GM19463 (cell line): Measurements from ENCODE around the gene GH2.

ENCODE experiments used
- ATAC-seq: cut with Tn5 transposase; IDR thresholded peaks from one replicate; pipeline ENCODE4 v1.9.1; 2021; ENCODE audit warnings: mild to moderate bottlenecking, moderate library complexity; ENCODE audit not compliant: unreplicated experiment

GH2 gene

DNA sequence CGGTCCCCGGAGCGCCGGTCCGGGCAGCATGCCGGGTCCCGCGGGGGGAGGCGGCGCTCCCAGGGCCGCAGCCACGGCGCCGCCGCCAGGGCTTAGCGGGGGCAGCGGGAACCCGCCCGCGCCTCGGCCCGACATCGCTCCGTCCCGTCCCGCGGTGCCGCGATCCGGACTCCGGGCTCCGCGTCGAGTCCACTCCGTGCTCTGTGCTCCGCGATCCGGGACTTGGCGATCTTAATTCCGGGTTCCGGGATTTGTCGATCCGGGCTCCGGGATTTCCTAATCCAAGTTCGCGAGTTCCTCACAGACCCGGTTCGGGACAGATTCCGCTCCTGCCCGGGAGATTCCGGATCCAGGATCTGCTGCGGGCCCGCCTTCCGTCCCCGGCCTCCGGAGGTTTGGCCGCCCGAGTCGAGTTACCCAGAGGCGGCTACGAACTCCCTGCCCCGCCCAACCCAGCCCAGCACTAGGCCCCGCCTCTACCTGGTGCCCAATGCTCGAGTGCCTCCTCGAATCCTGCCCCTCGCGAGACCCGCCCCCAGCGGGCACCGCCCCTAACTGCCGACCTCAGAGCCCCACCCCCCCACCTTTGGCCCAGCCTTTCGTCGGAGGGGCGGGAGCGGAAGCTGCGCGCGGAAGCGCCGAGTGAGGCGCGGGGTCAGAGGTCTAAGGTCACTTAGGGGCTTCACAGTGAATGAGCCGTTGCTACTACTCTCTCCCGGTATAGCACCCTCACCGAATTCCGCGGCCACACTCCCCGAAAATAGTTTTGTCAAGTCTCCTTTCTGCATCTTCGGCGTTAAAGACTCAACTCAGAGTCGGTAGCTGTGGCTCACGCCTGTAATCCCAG, 39.0 kb downstream of the GH2 start, which contains the start of gene SMARCD2:
Gene SMARCD2, minus strand, starts transcription at position 146 of the 847 bp plus-strand sequence. Its CDS starts 11 bp downstream, at position 135.
- ATAC-seq: peak; percentile 81

DNA sequence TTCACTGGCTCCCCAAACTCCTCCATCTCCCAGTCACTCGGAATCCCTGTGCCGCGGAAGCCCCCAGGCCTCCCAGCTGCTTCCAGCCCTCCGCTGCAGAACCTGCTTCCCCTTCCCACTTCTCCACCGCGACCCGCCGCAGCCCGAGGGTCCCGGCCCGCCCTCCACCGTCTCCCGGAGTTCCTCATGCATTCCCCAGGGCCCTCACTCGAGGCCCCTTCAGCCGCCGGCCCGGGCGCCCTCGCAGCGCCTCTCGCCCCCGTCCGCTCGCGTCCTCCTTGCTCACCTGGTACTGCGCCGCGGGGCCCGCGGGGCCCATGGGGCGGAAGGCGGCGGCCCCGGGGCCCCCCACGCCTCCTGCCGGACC, 39.6 kb downstream of the GH2 start:
- peak; percentile 36 for ATAC-seq

DNA sequence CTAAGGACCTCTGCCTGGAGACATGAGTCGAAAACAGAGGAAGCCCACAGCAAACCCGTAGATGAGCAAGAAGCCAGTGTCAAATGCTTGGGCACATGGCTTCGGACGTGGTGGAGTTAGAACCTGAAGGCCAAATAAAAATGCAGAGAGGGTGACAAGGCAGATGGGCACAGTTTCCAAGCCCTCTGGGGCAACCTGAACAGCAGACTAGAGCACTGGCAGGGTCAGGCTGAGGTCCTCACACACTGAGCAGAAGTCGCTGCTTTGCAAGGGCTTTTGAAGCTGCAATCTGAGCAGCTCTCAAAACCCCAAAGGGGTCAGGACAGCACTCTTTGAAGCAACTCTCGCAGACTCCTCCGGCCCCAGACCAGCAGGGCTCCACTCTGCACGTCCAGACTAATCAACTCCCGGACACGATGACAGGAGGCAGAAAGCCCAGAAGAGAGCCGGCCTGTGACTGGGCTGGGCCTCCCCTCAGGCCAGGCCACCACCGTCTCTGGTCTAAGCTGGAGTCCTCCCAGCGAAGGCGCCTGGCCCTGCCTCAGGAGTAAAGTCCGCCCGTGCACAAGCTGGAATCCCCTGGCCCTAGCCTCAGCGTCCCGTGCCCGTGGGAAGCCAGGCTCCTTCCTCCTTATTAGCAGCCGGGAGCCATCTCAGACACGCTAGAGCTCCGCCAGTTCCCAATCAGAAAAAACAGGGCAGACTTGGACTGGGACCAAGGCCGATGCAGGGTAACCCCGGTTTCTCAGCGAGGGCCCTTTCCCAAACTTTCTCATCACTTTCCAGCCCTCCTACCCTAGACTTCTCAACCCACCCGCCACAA, 40.2 kb downstream of the GH2 start:
- ATAC-seq: no peak

DNA sequence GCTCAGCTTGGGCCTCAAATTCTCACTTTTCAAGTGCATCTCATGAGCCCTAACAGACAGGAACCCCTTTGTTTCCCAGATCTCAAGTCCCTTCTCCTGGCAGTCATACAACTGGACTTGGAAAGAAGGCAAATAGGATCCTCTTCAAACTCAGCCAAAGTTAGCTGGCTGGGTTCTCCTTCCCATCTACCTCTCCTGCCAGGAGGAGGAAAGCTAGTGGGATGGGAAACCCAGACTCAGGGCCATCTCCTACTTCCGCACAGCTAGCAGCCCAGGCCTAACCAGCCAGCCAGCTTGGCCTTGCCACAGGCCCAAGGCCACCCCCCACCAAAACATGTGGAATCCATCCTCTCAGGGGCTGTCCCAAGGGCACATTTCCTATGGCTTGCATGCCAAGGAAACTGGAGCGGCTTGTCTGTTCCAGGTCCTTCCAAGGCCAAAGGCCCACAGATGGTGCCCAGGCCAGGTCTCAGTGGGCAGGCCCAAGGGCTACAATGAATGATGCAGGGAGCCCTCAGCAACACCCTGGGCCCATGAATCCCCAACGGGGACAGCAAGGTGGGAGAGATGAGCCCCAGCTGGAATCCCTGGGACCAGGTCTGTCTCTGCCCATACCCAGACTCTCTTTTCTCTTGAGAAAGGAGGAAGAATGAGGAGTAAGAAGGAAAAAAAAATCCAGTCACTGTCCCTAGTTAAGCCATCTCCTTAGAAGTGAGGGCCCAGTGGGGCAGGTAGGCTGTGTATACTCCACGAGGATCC, 41.0 kb downstream of the GH2 start:
- no peak for ATAC-seq

DNA sequence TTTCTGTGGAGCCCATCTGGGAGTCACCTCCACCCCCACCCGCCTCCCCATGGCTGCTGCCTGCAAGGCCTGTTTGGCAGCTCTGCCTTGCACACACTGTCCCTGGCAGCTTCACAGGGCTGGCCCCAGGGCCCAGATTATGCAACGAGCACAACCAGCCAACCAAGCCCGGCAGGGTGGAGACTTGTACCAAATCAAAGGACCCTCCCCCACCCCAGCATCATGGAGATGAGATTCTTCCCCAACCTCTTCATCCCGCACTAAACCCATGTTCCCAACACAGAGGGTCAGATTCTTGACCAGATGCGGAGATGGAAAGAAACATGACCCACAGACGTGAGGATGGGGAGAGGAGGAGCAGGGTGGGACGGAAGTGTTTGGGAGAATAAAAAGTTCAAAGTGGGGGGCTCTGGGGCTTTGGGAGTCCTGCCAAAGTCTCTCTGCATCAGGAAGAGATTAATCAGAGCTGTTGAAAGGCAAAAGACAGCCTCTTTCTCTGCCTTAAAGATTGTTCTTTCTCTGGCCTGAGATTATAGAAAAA, 43.0 kb downstream of the GH2 start:
- no peak for ATAC-seq

DNA sequence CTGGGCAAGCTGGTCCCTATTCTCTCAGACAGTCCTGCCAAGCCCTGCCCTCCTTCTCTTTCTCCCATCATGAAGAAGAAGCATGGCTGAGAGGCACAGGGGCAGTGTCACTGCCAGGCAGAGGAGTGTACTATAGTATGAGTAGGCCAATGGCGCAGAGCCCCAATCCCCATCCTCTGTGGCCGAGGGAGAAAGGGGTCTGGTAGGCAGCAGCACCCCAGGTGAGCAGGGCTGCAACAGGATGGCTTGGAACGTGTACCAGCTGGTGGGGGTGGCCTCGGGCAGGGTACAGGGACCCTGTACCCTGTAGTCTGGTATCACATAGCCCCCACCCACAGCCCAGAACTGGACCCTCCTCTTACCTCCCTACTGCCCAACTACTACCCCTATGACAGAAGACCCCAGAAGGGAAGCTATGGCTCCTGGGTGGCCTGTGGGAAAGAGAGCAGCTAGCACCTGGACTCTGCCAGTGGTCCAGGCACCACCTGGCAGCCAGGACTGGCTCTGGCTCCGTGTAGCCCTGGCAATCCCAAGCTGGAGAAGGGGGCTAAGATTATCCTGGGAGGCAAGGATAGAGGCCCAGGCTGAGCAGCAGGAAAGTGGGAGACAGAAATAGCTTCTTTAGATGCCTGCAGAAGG, 43.7 kb downstream of the GH2 start:
- ATAC-seq: no peak

DNA sequence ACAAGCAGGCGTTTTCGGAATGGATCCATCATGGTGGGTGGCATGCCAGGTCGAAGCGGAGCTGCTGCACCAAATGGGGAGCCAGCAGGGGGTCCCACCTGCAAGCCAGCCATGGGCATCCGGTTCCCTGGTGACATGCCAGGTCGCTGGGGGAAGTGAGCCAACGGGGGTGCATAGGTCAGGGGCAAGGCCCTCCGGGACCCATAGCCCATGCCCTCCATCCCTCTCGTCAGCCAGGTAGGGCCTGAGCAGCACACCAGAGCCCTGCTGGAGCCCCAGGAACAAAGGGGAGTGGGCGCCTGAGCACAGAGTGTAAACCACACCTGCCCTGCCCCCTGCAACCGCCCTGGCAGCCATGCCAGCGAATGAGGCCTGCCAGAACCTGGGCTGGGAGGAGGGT, 44.3 kb downstream of the GH2 start:
- ATAC-seq: no peak

DNA sequence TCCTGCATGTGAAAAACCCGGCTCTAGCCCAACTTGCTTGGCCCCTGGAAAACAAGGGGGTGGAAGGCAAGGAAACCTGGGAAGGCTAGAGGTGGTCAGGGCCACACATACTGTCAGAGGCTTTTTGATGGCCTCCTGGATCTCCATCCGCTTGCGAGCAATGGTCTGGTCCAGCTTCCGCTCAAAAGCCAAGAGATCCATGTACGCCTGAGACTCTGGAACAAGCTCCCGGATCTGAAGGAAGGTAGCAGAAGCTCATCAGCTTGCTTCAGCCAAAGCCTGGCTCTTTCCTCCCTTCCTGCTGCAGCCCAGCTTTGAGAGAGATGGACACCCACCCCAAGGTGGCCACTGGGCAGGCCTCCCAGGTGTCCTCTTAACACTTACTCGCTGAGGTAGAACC, 44.9 kb downstream of the GH2 start:
- ATAC-seq: no peak

DNA sequence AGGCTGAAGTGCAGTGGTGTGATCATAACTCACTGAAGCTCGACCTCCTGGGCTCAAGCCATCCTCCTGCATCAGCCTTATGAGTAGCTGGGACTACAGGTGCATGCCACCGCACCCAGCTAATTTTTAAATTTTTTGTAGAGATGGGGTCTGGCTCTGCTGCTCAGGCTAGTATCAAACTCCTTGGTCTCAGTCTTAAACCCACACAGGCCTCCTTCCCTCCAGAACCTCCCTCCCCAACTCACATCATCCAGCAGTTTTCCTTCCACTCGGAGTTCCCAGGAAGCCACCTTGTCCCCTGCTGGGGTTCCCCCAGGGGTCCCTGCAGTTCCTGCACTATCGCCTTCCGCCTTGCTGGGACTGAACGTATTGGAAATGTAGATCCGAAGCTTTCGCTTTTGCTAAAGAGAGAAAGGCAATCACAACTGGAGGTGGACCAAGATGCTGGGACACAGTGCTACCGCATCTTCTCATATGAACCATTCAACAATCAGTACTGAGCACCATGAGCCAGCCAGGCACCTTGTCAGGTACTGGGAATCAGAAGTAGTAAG, 46.5 kb downstream of the GH2 start:
- ATAC-seq: no peak

DNA sequence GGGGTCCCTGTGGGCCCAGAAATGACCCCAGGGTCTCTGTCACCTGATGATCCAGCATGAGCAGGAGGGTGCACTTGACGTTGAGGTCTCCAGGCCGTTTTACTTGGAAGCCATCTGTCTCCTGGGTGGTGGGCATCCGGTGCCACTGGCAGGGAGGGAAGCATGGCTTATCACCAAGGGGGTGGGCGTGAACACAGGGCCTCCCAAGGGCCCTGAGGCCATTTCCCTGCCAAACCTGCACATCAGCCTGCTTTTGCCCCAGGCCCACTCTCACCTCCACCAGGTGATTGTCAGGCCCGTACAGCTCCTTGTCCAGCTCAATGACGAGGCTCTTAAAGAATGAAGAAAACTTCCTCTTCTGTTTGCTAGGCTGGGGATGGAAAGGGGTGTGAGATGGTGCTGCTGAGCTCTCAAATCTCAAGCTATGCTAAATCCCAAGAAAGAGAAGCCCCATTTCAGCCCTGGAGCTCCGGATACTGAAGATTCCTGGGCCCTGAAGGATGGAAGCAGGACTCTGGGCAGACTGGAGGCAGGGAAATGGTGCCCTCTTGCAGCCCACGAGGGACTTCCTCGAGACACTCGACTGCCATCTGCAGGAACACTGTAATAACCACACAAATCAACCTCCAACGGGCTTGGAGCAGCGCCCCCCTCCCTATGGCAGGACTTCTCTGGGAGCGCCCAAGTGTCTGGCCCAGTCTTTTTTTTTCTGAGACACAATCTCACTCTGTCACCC, 47.1 kb downstream of the GH2 start:
- ATAC-seq: peak; percentile 62

DNA sequence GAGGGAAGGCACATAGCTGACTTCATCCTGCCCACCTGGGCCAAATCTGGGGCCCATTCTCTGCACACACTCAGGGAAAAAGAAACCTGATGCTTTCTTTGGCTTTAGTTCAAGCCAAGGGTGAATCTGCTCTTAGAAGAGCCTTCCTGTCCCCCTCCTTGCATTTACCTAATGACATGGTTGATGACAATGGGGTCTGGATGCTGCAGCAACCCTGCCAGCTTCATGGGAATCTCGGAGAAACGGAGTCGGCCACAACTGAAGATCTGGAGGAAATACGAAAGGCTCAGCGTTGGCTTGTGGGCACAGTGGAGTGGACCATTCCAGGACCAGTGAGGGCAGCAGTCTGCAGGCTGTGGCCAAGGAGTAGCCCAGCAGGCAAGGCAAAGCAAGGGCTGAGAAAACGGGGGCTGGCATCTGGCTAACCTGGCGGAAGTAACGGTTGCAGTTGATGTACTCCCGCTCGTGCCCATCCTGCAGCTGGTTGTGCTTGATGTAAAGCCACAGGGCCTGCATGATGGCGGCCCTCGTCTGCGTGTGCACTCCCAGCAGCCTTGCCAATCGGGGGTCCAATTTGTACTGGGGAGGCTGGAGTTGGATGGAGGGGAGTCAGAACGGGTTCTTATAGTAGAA, 47.9 kb downstream of the GH2 start:
- ATAC-seq: no peak

DNA sequence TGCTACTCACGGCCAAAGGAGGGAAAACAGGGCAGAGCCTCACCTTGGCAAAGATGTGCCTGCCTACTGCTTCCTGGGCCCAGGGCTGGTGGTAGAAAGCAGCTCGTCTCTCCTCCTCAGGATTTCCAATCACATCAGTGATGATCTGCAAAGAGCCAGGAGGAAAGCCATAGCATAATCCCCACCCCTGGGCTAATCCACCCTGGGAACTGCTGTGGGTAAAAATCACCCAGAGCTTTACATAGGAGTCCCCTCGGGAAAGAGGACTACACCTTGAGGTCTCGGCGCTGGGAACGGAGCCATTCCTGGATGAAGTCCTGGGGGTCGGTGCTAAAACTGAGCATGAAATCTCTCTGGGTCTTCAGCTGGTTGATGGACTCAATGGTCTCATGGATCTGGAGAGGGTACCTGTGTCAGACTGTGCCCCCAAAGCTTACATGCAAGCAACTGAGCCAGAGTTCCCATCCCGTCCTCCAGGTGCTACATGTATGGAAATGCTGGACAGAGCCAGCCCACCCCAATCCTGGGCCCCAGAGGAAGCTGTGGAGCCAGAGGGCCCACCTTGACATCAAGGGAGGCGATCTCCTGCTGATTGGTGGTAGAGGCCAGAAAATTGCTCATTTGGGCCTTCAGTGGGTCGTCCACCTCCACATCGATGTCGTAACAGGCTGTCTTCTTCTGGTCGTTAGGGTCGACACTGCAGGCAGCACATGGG, 48.6 kb downstream of the GH2 start:
- no peak for ATAC-seq

DNA sequence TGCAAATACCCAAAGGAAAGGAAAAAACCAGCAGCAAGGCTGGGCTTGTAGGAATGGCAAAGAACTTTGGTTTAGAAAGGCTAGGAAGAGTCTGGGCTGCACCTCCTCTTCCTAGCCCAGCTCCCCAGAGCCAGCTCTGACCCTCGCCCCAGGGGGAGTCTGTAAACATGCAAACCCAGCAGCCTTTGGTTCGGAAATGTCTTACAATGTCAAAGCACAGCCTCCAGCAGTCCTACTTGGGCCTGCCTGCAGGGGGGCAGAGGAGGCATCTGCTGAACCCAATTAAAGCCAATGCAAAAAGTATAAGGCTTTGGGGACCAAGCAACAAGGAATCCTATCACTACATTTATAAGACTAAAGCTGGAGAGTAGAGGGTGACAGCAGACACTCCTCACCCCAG, 49.3 kb downstream of the GH2 start:
- no peak for ATAC-seq

DNA sequence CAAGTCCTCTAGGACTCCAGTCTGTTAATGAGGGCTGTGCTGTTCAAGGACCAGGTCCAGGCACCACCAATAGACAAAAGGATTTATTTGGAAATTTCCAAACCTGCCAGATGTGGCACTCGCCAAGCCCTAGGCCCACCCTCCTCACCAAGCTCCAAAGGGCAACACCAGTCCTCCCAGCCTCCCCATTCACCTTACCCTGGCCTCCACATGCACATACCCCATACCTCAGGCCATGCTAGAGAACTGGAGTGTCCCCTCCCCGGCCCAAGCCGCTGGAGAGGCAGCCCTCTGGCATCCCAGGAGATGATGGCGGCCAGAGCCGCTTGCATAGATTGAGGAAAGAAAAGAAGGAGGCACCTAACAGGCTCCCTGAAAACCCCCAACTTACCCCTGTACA, 49.7 kb downstream of the GH2 start:
- ATAC-seq: no peak

DNA sequence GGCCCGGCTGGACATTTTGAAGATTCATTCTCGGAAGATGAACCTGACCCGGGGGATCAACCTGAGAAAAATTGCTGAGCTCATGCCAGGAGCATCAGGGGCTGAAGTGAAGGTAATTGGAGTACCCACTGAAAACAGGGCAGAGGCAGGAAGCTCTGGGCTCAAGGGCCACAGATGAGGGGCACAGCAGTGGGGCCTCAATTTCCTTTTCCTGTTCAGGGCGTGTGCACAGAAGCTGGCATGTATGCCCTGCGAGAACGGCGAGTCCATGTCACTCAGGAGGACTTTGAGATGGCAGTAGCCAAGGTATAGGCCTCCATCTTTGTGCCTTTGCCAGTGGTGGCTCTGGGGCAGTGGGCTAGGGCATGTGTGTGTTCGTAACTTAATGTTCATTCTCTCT, 50.2 kb downstream of the GH2 start:
- ATAC-seq: no peak

DNA sequence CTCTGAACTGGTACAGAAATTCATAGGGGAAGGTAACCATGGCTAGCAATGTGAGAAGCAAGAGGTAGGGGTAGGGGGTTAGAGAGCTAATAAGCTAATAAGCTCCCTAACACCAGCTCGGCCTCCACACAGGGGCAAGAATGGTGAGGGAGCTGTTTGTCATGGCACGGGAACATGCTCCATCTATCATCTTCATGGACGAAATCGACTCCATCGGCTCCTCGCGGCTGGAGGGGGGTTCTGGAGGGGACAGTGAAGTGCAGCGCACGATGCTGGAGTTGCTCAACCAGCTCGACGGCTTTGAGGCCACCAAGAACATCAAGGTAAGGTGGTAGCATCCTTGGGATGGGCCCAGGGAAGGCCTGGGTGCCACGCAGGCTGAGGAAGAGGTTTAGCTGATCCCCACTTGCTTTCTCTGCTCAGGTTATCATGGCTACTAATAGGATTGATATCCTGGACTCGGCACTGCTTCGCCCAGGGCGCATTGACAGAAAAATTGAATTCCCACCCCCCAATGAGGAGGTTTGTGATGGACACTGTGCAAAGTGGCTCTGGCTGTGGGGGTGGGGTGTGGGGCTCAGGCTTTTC, 50.7 kb downstream of the GH2 start:
- ATAC-seq: no peak

DNA sequence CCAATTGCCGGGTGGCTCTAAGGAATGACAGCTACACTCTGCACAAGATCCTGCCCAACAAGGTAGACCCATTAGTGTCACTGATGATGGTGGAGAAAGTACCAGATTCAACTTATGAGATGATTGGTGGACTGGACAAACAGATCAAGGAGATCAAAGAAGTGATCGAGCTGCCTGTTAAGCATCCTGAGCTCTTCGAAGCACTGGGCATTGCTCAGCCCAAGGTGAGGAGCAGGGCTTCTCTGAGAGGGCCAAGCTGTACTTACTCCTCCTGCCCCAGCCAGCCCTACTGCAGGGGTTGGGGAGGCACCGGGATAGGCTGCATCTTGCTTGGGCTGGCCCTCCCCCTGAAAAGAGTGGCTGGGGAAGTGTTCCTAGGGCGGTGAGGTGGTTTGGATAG, 51.5 kb downstream of the GH2 start:
- ATAC-seq: no peak
